MCF 10A (cell line): ENCODE data around the gene AKR1B1. TPM values are rescaled to one million over a fixed set of nuclear protein-coding genes. Genes with fewer than 3 reads are reported as not detected.

ENCODE experiments used
- BruUV-seq: library from RNA; stranded (reverse); fragments of 400-500 nt; replicated peaks from 2 replicates; lab custom pipeline; 2021; lab: Mats Ljungman, UMichigan
- CTCF ChIA-PET: fragments of 300-600 bp; sonication (Branson Sonifier 250); formaldehyde crosslinking; extraction: SDS; loops from one replicate; lab custom pipeline; 2021; ENCODE audit warnings: antibody characterized with exemption, inconsistent platforms; lab: Yijun Ruan, JAX
- POLR2A ChIA-PET: fragments of 300-600, 350-650 bp; sonication (Branson Sonifier 250); formaldehyde crosslinking; extraction: SDS; loops from one replicate; lab custom pipeline; 2020; ENCODE audit warnings: antibody characterized with exemption, inconsistent platforms; lab: Yijun Ruan, JAX
- DNase-seq: peaks from one replicate; pipeline ENCODE4 v3.0.0-alpha.2; 2018; ENCODE audit not compliant: unreplicated experiment
- H3K27ac Mint-ChIP-seq: one replicate; pipeline ENCODE4 v1.8.0; 2022; ENCODE audit warnings: mild to moderate bottlenecking, low read depth, mixed read lengths; ENCODE audit not compliant: unreplicated experiment
- H3K27me3 Mint-ChIP-seq: one replicate; pipeline ENCODE4 v1.8.0; 2022; ENCODE audit warnings: mixed read lengths; ENCODE audit not compliant: insufficient read depth, unreplicated experiment
- H3K36me3 Mint-ChIP-seq: one replicate; pipeline ENCODE4 v1.8.0; 2022; ENCODE audit warnings: mild to moderate bottlenecking, moderate library complexity, mixed read lengths; ENCODE audit not compliant: insufficient read depth, unreplicated experiment
- H3K4me1 Mint-ChIP-seq: one replicate; pipeline ENCODE4 v1.8.0; 2022; ENCODE audit warnings: mixed read lengths; ENCODE audit not compliant: insufficient read depth, unreplicated experiment
- H3K4me3 Mint-ChIP-seq: one replicate; pipeline ENCODE4 v1.8.0; 2022; ENCODE audit warnings: mild to moderate bottlenecking, moderate library complexity, mixed read lengths; ENCODE audit not compliant: unreplicated experiment
- H3K9me3 Mint-ChIP-seq: one replicate; pipeline ENCODE4 v1.8.0; 2022; ENCODE audit warnings: mixed read lengths; ENCODE audit not compliant: unreplicated experiment
- intact Hi-C: fragments of 100-400 bp; cut with micrococcal nuclease; formaldehyde crosslinking; loops from 2 replicates; pipeline ENCODE4 v1.14.1; 2022
- total RNA-seq: library from RNA; stranded (reverse); gene quantifications from 2 replicates; pipeline ENCODE4 v1.2.3, GENCODE V29; 2022
- TF ChIP-seq, protein P1 (sequence below): fragments of 200-600 bp; IDR thresholded peaks from one replicate; pipeline ENCODE4 v1.8.0; 2022; ENCODE audit warnings: antibody characterized with exemption, mild to moderate bottlenecking; ENCODE audit not compliant: unreplicated experiment

AKR1B1 gene
- total RNA-seq, 1 experiment from 2014 or later: 128 TPM

- no peaks in the 10 kb centered on the region for H3K27me3 Mint-ChIP-seq
- peak overlapping the region; percentile 89 for H3K27ac Mint-ChIP-seq
- no peak overlapping the region for H3K4me3 Mint-ChIP-seq
- intact Hi-C loops: no loop called here
- H3K9me3 Mint-ChIP-seq: no peaks in the 10 kb centered on the region
- POLR2A ChIA-PET: interaction anchor here (1.0 kb wide), 1 partner anchor 12 kb away, joined by 3 read pairs; no protein-coding TSS in a partner anchor
- no peak for DNase-seq
- H3K36me3 Mint-ChIP-seq: peaks cover 50% of the 10 kb centered on the region
- no TSS peak for BruUV-seq
- H3K4me1 Mint-ChIP-seq: peaks cover 22% of the 10 kb centered on the region
- TF ChIP-seq, protein P1, sequence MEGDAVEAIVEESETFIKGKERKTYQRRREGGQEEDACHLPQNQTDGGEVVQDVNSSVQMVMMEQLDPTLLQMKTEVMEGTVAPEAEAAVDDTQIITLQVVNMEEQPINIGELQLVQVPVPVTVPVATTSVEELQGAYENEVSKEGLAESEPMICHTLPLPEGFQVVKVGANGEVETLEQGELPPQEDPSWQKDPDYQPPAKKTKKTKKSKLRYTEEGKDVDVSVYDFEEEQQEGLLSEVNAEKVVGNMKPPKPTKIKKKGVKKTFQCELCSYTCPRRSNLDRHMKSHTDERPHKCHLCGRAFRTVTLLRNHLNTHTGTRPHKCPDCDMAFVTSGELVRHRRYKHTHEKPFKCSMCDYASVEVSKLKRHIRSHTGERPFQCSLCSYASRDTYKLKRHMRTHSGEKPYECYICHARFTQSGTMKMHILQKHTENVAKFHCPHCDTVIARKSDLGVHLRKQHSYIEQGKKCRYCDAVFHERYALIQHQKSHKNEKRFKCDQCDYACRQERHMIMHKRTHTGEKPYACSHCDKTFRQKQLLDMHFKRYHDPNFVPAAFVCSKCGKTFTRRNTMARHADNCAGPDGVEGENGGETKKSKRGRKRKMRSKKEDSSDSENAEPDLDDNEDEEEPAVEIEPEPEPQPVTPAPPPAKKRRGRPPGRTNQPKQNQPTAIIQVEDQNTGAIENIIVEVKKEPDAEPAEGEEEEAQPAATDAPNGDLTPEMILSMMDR: no peak
- CTCF ChIA-PET: interaction anchor here (0.6 to 3.7 kb wide), 5 partner anchors 9 to 63 kb away, joined by 5 to 20 read pairs (median 6); partner anchors contain the start of gene AKR1B1
Observed at GRCh38 chr7:134449680-134450079, 9.2 kb downstream of the AKR1B1 start.

DNA sequence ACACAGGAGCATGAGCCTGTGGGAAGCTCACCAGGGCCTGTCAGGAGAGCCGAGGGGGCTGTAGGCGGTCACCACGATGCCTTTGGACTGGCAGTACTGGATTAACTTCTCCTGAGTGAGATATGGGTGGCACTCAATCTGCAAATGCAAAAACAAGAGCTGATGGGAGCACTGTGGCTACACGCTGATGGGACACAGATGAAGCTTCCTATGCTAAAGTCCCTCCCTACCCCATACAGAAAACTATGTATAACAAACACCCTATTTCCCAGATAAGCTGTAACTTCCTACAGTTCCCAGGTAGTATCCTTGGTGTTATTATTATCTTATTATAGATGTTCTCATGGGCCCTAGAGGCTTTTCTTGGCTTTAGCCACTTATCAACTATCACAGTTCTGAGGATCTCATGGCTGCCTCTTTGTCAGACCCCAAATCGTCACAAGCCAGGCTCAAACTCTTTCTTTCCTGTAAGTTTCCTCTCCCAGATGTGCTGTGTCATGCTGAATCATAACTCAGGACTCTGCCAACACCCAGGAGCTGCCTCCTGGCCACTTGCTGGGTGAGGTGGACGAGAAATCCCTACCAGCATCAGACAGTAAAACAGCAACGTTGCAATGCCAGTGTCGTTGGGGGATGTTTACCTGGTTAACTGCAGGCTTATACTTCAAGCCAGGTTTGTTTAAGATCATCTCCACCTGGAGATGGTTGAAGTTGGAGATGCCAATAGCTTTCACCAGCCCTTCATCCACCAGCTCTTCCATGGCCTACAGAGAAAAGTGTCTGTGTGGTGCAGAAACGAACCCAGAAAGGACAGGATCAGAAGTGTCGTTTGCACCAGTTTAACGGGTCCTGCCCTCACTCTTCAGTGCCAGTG, 10.3 kb downstream of the AKR1B1 start:
- Mint-ChIP-seq H3K27ac (peak overlapping the region; percentile 89), H3K27me3 (no peaks in the 10 kb centered on the region), H3K4me3 (no peak overlapping the region), H3K9me3 (no peaks in the 10 kb centered on the region), H3K36me3 (peaks cover 60% of the 10 kb centered on the region), H3K4me1 (peaks cover 26% of the 10 kb centered on the region)
- POLR2A ChIA-PET: interaction anchor here (0.6 to 6.3 kb wide), 4 partner anchors 10 to 294 kb away, joined by 3 to 46 read pairs (median 4); partner anchors contain the start of gene AKR1B1
- BruUV-seq: no TSS peak
- TF ChIP-seq, protein P1: no peak
- peak; percentile 83 for DNase-seq
- CTCF ChIA-PET: interaction anchor here (0.6 to 3.7 kb wide), 10 partner anchors 11 to 157 kb away, joined by 3 to 20 read pairs (median 6); partner anchors contain the start of genes AKR1B1 and AKR1B15
- intact Hi-C loops: no loop called here

DNA sequence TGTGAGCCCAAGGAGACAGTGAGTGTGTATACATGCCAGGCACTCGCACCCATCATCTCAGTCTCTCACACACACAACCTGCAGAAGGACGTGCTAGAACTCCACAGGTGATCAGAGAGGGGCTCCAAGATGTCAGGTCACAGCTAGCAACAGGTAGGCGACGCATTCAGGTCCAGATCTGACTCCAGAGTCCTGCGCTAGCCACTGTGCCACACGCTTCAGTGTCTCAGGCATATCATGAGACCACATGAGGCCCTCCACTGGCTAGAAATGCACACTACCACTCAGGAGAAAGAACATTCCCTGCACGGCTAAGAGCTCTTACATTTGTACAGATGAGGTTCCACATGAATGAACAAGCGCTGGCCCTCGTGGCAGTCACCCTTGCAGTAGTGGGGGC, 11.5 kb downstream of the AKR1B1 start:
- ChIA-PET POLR2A (interaction anchor here (6.3 kb wide), 1 partner anchor 11 kb away, joined by 46 read pairs; the partner anchor contains the start of gene AKR1B1), CTCF (interaction anchor here (0.9 to 4.3 kb wide), 6 partner anchors 12 to 107 kb away, joined by 3 to 41 read pairs (median 8); partner anchors contain the start of genes AKR1B1 and AKR1B15)
- TF ChIP-seq, protein P1: no peak
- intact Hi-C loops: no loop called here
- Mint-ChIP-seq H3K4me1 (peaks cover 31% of the 10 kb centered on the region), H3K27ac (peak overlapping the region; percentile 89), H3K27me3 (no peaks in the 10 kb centered on the region), H3K9me3 (no peaks in the 10 kb centered on the region), H3K4me3 (no peak overlapping the region), H3K36me3 (peaks cover 71% of the 10 kb centered on the region)
- no TSS peak for BruUV-seq
- DNase-seq: no peak

GRCh38 chr7:134446923-134447322, 12.0 kb downstream of the AKR1B1 start:
- ChIA-PET POLR2A (interaction anchor here (1.1 to 6.3 kb wide), 2 partner anchors 11 kb away, joined by 4 to 46 read pairs; partner anchors contain the start of gene AKR1B1), CTCF (interaction anchor here (1.1 to 4.3 kb wide), 6 partner anchors 12 to 101 kb away, joined by 4 to 41 read pairs (median 10); partner anchors contain the start of genes AKR1B1 and AKR1B15)
- no peak overlapping the region for H3K4me3 Mint-ChIP-seq
- peaks cover 73% of the 10 kb centered on the region for H3K36me3 Mint-ChIP-seq
- peaks cover 31% of the 10 kb centered on the region for H3K4me1 Mint-ChIP-seq
- no TSS peak for BruUV-seq
- intact Hi-C loops: no loop called here
- H3K27me3 Mint-ChIP-seq: no peaks in the 10 kb centered on the region
- DNase-seq: no peak
- TF ChIP-seq, protein P1: no peak
- H3K27ac Mint-ChIP-seq: no peak overlapping the region
- H3K9me3 Mint-ChIP-seq: no peaks in the 10 kb centered on the region
